Memory B cell (primary cell): Measurements from ENCODE around the gene OR6K2.
A peak's percentile ranks its signal among the peaks of the same experiment; 100 is the strongest.

Source experiments
- ATAC-seq: fragments of 150-1000 bp; cut with Tn5 transposase; 2 replicates; pipeline ENCODE4 v1.10.0; 2021; ENCODE audit warnings: low read depth, mild to moderate bottlenecking, moderate library complexity
- DNase-seq, 2 donors: peaks; one replicate each; pipeline ENCODE4 v3.0.0; 2022; ENCODE audit warnings: low spot score in 2 of 2
- H3K27ac Mint-ChIP-seq: one replicate; pipeline ENCODE4 v1.8.0; 2022; ENCODE audit warnings: mild to moderate bottlenecking, moderate library complexity, mixed read lengths
- H3K27me3 Mint-ChIP-seq: one replicate; pipeline ENCODE4 v1.8.0; 2022; ENCODE audit warnings: mixed read lengths
- H3K36me3 Mint-ChIP-seq: one replicate; pipeline ENCODE4 v1.8.0; 2022; ENCODE audit warnings: mild to moderate bottlenecking, mixed read lengths
- H3K4me1 Mint-ChIP-seq: one replicate; pipeline ENCODE4 v1.8.0; 2022; ENCODE audit warnings: mixed read lengths
- H3K4me3 Mint-ChIP-seq: one replicate; pipeline ENCODE4 v1.8.0; 2022; ENCODE audit warnings: mild to moderate bottlenecking, moderate library complexity, mixed read lengths
- H3K9me3 Mint-ChIP-seq: one replicate; pipeline ENCODE4 v1.8.0; 2022; ENCODE audit warnings: mixed read lengths

Gene OR6K2

GRCh38 chr1:158654571-158654970 lies 45.9 kb downstream of the OR6K2 start:
- H3K36me3 Mint-ChIP-seq, result peaks cover 3% of the 10 kb centered on the region
- H3K4me3 Mint-ChIP-seq, result no peak overlapping the region
- peaks cover 10% of the 10 kb centered on the region for H3K4me1 Mint-ChIP-seq
- ATAC-seq, result peak; percentile 38
- DNase-seq, result no peak
- H3K27me3 Mint-ChIP-seq, result no peaks in the 10 kb centered on the region
- peaks cover 2% of the 10 kb centered on the region for H3K9me3 Mint-ChIP-seq
- no peak overlapping the region for H3K27ac Mint-ChIP-seq

GRCh38 chr1:158654086-158654485 lies 46.4 kb downstream of the OR6K2 start:
- Mint-ChIP-seq H3K9me3 (peaks cover 2% of the 10 kb centered on the region), H3K4me1 (peaks cover 11% of the 10 kb centered on the region), H3K4me3 (no peak overlapping the region), H3K27me3 (no peaks in the 10 kb centered on the region), H3K36me3 (peaks cover 3% of the 10 kb centered on the region), H3K27ac (no peak overlapping the region)
- DNase-seq (no peak), ATAC-seq (no peak)

GRCh38 chr1:158652721-158653334 lies 47.6 kb downstream of the OR6K2 start:
- Mint-ChIP-seq H3K36me3 (no peaks in the 10 kb centered on the region), H3K4me1 (peaks cover 18% of the 10 kb centered on the region), H3K27me3 (no peaks in the 10 kb centered on the region), H3K4me3 (no peak overlapping the region), H3K27ac (no peak overlapping the region), H3K9me3 (no peaks in the 10 kb centered on the region)
- no peak for DNase-seq
- ATAC-seq, result no peak
